ENCODE data around the gene MS4A2. TPM values are rescaled to one million over a fixed set of nuclear protein-coding genes. Genes with fewer than 3 reads are reported as not detected.
"Not testable (repeated sequence)": the region's sequence is repeated elsewhere in the genome, so short reads cannot be mapped to it uniquely, and the experiment has no call there.

Gene MS4A2
- total RNA-seq, 1 donor from 2014 or later, result 7.0 TPM

DNA sequence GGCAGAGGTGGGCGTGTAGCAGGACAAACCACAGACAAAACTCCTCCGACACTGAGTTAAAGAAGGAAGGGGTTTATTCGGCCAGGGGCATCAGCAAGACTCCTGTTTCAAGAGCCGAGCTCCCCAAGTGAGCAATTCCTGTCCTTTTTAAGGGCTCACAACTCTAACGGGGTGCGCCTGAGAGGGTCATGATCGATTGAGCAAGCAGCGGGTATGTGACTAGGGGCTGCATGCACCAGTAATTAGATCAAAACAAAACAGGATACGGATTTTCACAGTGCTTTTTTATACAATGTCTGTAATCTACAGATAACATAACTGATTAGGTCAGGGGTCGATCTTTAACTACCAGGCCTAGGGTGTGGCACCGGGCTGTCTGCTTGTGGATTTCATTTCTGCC, 12.9 kb downstream of the MS4A2 start:
- DNase-seq (ENCODE audit: low spot score), result not testable (repeated sequence)

DNA sequence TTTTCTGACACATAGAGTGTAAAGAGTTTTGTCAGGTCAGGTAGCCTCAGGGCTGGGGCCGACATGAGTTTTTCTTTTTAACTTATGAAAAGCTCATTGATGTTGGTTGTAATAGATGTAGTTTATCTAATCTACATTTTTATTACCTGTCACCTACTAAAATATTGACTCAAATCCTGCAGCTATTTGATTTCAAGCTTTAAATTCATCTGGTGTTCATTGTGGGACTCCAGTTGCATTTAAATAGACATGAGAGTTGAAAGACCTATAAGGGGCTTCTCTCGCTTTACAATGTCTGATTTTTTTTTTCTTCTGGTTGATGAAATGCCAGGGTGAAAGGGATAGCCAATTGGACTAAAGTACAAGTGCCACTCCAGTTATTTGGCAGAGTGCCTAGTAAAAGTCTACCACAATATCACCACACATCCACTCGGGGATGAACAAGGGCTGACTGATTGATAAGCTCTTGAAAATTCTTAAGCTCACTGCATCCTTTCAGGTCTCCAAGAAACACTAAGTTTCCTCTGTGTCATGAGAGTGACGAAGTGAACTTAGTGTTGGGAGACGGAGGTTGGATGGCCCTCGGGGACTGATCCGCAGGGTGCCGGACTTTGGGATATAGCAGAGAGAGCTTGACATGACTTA, 16.1 kb downstream of the MS4A2 start:
- DNase-seq (ENCODE audit: low spot score), result not testable (repeated sequence)

DNA sequence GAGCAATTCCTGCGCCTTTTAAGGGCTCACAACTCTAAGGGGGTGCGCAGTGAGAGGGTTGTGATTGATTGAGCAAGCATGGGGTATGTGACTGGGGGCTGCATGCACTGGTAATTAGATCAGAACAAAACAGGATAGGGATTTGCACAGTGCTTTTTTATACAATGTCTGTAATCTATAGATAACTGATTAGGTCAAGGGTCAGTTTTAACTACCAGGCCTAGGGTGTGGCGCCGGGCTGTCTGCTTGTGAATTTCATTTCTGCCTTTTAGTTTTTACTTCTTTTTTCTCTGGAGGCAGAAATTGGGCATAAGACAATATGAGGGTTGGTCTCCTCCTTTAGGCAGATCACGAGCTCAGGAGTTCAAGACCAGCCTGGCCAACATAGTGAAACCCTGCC, 20.2 kb downstream of the MS4A2 start:
- not testable (repeated sequence) for DNase-seq (ENCODE audit: low spot score)

DNA sequence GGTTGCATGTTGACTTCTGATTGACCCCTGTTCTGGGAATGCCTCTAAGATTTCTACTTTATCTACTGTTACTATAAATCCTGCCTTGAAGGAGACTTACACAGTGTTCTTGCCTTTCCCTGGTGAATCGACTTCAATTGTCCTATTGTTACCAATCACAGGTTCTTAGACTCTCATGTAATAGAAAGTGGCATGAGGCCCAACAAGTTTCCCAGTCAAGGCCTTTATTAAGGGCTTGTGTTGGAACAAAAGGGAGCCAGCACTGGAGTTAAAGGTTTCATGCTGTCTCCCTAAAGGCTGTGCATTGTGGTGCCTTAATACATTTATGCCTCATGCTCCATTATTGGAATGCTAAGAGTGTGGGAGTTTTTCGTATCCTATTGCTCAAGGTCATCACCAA, 23.3 kb downstream of the MS4A2 start:
- DNase-seq (ENCODE audit: low spot score), result peak; percentile 40

DNA sequence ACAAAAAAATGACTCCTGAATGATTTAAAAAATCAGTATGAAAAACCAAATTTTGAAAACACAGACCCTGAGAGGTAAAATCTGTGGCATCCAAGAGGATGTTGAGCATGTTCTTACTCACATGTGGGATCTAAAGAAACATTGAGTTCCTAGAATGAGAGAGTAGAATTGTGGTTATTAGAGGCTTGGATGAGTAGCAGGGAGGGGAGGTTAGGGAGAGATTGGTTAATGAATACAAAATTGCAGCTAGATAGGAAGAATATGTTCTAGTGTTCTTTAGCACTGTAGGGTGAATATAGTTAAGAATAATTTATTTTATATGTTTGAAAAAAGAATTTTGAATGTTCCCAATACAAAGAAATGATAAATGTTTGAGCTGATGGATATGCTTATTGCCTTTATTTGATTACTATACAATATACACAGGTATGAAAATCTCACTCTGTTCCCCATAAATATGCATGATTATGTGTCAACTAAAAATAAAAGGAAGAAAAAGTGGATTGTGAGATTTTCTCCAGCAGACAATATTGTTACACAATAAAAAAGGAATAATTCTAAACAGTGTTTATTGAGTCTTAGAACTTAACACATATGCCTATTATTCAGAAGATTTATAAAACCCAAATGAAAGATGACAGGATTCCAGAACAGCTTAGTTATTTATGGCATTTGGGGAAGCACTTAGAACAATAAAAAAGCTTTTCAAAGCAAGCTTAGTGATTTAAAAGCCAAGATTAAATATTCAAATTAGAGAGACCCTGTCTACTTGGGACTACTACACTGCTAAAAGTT, 28.7 kb downstream of the MS4A2 start:
- no peak for DNase-seq (ENCODE audit: low spot score)

DNA sequence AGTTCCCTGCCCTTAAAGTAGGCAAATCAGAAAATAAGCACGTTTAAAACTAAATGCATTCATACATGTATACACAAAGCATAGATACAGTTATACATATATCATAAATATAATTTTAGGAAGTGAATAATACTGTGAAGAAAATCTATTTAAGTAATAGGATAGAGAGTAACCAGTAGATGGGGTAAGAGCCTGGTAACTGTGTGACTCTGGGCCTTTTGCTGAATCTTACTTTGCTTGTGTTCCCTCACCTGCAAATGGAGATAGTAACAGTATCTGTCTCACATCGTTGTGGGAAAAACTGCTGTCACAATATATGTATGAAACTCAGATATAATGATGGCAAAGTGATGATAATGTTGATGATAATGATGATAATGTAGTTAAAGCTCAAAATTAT, 29.9 kb downstream of the MS4A2 start:
- DNase-seq (ENCODE audit: low spot score), result no peak

DNA sequence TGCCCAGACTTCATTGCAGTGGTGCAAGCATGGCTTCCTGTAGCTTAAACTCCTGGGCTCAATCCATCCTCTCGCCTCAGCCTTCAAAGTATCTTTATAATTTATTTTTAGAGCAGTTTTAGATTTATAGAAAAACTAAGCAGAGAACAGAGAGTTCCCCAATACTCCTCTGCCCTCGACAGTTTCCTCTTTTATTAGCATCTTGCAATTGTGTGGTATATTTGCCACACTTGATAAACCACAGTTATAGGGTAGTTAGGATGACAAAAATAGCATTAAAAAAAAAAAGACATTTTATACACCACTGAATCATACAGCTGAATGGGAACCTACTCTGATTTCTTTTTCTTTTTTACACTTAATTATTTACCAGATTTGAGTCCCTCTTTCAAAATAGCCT, 31.2 kb downstream of the MS4A2 start:
- no peak for DNase-seq (ENCODE audit: low spot score)

DNA sequence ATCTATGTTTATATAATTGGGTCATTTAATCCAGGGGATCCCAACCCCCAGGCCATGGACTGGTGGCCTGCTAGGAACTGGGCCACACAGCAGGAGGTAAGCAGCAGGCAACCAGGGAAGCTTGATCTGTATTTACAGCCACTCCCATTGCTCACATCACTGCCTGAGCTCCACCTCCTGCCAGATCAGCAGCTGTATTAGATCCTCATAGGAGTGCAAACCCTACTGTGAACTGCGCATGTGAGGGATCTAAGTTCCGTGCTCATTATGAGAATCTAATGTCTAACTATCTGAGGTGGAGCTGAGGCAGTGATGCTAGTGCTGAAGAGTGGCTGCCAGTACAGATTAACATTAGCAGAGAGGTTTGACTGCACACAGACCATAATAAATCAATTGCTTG, 32.8 kb downstream of the MS4A2 start:
- DNase-seq (ENCODE audit: low spot score), result peak; percentile 75

DNA sequence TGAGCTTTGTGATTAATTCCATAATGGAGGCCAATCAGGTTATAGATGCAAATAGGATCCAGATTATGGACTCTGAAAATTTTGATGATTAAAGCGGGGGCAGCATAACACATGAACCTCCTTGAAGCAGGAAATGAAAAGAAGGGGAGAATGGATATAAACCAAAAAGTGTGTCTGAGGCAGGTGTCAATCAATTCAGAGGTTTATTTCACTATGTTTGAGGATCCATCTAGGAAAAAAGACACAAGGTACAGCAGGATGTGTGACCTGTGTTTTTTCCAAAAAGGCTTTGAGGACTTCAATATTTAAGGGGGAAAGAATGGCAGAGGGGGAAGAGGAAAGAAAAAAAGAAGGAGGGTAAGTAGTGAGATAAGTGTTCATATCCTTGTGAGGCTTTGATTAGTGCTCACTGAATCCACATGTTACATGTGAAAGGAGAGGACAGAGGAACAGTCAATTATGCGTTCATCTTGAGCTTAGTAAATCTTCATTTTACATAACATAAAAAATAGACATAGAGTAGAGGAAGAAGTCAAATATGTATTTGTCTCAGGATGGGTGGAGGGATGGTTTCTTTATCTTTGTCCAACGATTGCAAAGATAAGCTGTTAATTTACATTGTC, 34.1 kb downstream of the MS4A2 start:
- DNase-seq (ENCODE audit: low spot score), result no peak

DNA sequence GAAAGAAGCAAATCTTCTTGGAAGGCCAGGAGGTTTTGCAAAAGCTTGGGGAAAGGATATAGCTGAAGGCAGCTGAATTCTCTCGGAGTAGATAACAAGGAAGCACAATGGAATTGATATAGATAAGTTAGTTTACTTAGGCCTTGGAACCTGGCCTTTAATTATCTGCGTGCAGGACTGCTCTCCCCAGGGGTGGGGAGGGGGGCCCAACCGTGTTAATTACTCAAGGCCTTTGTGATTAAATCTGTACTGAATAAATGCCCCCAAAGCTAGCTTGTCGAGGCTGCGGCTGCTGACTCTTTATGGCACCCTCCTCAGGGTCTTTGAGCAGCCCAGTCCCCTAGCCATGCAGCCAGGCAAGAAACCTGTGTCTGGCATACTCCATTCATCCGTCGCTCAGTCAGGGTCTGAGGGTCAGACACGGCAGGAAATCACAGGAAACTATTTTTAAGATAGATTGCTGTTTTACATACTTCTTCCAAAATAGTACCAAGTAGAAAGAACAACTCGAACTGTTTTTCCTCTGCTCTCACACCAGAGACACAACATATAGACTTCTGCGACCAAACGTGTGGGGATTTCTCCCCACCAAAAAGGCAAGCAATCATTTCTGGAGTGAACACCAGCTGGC, 36.5 kb downstream of the MS4A2 start:
- DNase-seq (ENCODE audit: low spot score), result no peak

DNA sequence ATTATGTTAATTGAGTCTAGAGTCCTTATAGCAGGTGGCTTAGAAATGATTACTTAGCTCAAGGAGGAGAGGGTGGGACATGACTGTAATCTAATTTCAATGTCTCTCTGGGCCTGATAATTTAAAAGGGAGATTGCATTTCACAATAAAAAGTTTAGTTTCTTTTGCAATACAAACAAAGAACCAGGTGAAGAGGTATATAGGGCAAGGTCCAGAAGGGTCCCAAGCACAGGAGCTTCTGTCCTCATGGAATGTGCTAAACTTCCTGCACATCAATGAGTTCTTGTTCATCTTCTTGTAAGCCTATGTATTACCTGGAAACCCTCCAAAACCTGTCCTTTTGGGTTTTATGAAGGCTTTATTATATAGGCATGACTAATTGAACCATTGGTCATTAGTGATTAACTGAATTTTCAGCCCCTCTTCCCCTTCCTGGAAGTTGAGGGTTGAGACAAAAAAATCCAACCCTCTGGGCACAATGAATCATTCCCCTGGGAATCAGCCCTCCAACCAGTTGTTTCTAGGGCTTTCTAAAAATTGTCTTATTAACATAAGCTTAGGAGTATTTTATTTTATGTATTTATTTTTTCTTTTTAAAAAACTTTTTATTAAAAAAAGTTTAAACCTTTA, 37.6 kb downstream of the MS4A2 start:
- DNase-seq (ENCODE audit: low spot score), result no peak

DNA sequence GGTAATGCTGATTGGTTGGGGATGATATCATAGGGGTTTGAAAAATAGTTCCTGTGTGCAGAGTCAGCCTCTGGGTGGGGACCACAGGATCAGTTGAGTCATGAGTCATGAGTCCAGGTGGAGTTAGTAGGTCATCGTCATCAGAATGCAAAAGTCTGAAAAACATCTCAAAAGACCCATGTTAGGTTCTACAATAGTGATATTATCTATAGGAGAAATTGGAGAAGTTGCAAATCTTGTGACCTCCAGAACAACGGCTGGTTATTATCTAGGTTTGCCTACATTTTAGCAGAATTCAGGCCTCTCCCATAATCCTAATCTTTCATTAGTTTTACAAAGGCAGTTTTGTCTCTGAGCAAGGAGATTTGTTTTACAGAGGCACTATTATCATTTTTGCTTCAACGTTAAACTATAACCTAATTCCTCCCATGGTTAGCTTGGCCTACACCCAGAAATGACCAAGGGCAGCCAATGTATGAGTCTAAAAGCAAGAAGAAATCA, 38.9 kb downstream of the MS4A2 start:
- DNase-seq (ENCODE audit: low spot score), result no peak

DNA sequence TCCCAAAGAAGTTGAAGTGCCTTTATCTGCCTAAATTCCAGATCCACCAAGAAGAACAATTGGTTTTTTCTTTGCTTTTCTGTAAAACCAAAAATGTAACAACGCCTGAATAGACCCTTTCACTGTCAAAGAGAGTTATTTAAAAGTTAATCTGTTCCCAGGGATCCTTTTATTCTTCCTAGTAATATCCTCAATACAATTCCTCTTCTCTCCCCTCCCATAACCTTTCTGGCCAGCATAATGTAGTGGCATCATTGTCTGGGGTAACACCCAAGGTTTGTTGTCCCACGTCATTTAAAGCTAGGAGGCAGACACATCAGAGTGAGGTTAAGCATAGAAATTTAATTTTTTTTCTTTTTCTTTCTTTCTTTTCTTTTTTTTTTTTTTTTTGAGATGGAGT, 39.9 kb downstream of the MS4A2 start:
- no peak for DNase-seq (ENCODE audit: low spot score)

DNA sequence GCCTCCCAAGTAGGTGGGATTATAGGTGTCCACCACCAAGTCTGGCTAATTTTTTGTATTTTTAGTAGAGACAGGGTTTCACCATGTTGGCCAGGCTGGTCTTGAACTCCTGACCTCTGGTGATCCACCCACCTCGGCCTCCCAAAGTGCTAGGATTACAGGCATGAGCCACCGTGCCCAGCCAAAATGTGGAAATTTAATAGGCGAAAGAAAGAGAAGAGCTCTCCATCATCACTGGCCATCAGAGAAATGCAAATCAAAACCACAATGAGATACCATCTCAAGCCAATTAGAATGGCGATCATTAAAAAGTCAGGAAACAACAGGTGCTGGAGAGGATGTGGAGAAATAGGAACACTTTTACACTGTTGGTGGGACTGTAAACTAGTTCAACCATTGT, 40.4 kb downstream of the MS4A2 start:
- DNase-seq (ENCODE audit: low spot score), result not testable (repeated sequence)

DNA sequence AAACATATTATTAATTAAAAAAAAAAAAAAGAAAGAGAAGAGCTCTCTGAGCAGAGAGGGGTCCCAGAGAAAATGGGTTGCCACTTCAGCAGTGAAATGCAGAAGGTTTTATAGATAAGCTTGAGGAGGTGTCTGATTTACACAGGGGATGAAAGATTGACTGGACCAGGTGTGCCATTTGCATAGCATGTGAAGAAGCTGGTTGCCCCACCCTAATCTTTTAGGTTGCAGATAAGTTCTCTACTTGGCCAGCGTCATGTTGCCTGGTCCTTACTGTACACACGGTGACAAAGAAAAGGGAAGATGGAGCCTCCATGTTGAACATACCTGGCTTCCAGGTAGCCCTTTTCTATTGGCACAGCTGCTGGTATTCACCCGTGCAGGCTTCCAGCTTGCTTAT, 41.4 kb downstream of the MS4A2 start:
- no peak for DNase-seq (ENCODE audit: low spot score)

DNA sequence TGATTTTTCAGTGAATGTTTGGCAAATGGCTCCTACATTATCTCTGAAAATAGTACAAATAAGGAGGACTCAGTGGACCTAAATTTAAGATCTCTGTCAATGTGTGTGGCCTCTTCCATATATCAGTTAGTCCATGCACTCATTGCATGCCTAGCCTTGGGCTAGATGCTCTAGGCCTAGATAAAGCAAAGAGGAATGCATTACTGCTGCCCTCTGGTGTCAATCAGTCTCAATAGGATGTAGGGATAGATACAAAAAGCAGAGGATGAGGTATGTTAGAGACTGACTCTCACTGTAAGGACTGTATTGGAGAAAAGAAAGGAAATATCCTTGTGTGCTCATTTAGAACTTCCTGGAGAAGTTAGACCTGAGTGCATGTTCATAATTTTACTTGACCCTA, 42.0 kb downstream of the MS4A2 start:
- peak; percentile 69 for DNase-seq (ENCODE audit: low spot score)

DNA sequence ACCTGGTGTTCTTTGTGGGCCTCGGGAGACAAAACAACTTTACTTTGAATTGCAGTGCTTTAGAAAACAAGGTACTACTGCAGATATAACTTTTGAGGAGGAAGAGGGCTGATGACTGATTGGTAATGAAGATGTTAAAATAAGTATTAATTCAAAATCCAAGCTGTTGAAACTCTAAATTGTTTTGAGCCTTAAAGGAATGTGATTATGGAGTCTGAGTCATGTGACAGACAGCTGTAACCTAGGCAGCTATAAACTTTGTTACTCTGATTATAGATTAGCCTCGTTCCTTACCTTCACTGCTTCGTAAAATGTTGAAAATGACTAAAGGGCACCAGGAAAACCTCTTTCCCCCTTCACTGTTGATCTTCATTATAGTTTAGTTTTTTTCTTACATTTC, 43.4 kb downstream of the MS4A2 start:
- DNase-seq (ENCODE audit: low spot score), result no peak

DNA sequence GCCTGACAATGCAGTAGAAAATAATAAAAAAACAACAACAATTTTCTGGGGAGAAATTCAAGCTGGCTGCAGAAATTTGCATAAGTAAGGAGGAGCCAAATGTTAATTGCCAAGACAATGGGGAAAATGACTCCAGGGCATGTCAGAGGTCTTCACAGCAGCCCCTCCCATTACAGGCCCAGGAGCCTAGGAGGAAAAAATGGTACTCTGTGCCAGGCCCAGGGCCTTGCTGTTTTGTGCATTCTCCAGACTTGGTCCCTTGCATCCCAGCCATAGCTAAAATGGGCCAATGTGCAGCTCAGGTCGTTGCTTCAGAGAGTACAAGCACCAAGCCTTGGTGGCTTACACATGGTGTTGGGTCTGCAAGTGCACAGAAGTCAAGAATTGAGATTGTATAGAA, 45.5 kb downstream of the MS4A2 start:
- no peak for DNase-seq (ENCODE audit: low spot score)

DNA sequence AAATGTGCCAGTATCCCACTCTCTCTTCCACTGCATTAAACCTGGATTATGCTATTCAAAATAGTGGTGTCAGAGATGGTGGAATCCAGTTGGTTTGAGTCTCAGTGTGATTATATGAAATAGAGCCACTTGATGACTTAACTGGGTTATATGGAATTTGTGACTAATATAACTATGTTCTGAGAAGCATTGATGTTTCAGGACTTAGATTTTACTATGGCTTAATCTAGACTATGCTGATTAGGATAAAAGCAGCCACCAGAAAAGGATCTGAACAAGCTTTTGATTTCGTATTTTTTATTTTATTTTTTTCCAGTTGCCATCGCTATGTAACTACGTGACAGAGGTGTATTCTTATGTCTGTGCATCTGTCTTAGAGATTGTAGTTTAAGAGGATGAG, 55.3 kb downstream of the MS4A2 start:
- DNase-seq (ENCODE audit: low spot score), result no peak

DNA sequence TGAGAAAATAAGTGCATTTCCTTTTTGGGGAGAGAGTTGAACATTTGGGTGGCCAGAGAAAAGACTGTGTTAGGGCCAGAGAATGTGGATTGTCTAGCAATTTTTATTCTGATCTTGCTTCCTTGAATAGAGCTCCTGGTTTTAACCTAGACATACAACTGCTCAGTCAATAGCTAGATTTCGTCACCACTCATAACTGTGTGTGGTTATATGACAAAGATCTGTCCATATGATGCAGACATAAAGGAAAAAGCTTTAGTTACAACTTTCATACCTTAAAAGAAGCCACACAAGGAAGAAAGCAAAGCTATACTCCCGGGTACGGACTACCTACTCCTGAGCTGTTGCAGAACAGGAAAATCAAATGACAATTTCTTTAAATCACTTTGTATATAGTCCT, 57.2 kb downstream of the MS4A2 start:
- no peak for DNase-seq (ENCODE audit: low spot score)
